IPS-18a (cell line): ENCODE results near the gene OGDH.

Experiments
- H3K27ac ChIP-seq: one replicate; pipeline ENCODE4 v1.5.1; 2013; ENCODE audit warnings: low read length
- H3K27me3 ChIP-seq: one replicate; pipeline ENCODE4 v1.6.1; 2013; ENCODE audit warnings: mild to moderate bottlenecking, low read length; ENCODE audit not compliant: control insufficient read depth, insufficient read depth
- H3K36me3 ChIP-seq: one replicate; pipeline ENCODE4 v1.6.1; 2013; ENCODE audit warnings: low read depth, low read length; ENCODE audit not compliant: control insufficient read depth
- H3K4me1 ChIP-seq: one replicate; pipeline ENCODE4 v1.6.1; 2013; ENCODE audit warnings: low read depth, low read length; ENCODE audit not compliant: control insufficient read depth
- H3K4me3 ChIP-seq: one replicate; pipeline ENCODE4 v1.5.1; 2013; ENCODE audit warnings: low read length
- H3K9ac ChIP-seq: one replicate; pipeline ENCODE4 v1.6.1; 2013; ENCODE audit warnings: mild to moderate bottlenecking, low read length, moderate library complexity
- H3K9me3 ChIP-seq: one replicate; pipeline ENCODE4 v1.6.1; 2013; ENCODE audit warnings: low read depth, low read length; ENCODE audit not compliant: control insufficient read depth

OGDH gene

GRCh38 chr7:44608916-44609648, 2.7 kb downstream of the OGDH start:
- H3K9me3 ChIP-seq: no peaks in the 10 kb centered on the region
- peaks cover 6% of the 10 kb centered on the region for H3K4me1 ChIP-seq
- no peak overlapping the region for H3K9ac ChIP-seq
- H3K27ac ChIP-seq: no peak overlapping the region
- no peaks in the 10 kb centered on the region for H3K27me3 ChIP-seq
- H3K4me3 ChIP-seq: no peak overlapping the region
- no peaks in the 10 kb centered on the region for H3K36me3 ChIP-seq

GRCh38 chr7:44609829-44610228, 3.4 kb downstream of the OGDH start:
- no peak overlapping the region for H3K9ac ChIP-seq
- peaks cover 6% of the 10 kb centered on the region for H3K4me1 ChIP-seq
- H3K4me3 ChIP-seq: no peak overlapping the region
- no peaks in the 10 kb centered on the region for H3K27me3 ChIP-seq
- H3K36me3 ChIP-seq: no peaks in the 10 kb centered on the region
- no peak overlapping the region for H3K27ac ChIP-seq
- H3K9me3 ChIP-seq: no peaks in the 10 kb centered on the region

GRCh38 chr7:44615149-44615611, 8.8 kb downstream of the OGDH start:
- Histone ChIP-seq H3K27me3 (no peaks in the 10 kb centered on the region), H3K9ac (no peak overlapping the region), H3K9me3 (no peaks in the 10 kb centered on the region), H3K4me3 (no peak overlapping the region), H3K36me3 (no peaks in the 10 kb centered on the region), H3K27ac (no peak overlapping the region), H3K4me1 (no peaks in the 10 kb centered on the region)

- no peak overlapping the region for H3K9ac ChIP-seq
- no peaks in the 10 kb centered on the region for H3K9me3 ChIP-seq
- no peaks in the 10 kb centered on the region for H3K27me3 ChIP-seq
- H3K36me3 ChIP-seq: no peaks in the 10 kb centered on the region
- H3K4me1 ChIP-seq: no peaks in the 10 kb centered on the region
- no peak overlapping the region for H3K4me3 ChIP-seq
- H3K27ac ChIP-seq: no peak overlapping the region
Observed at GRCh38 chr7:44615793-44616192, 9.4 kb downstream of the OGDH start.

GRCh38 chr7:44616545-44616944, 10.1 kb downstream of the OGDH start:
- Histone ChIP-seq H3K36me3 (no peaks in the 10 kb centered on the region), H3K4me1 (no peaks in the 10 kb centered on the region), H3K27me3 (no peaks in the 10 kb centered on the region), H3K9ac (no peak overlapping the region), H3K27ac (no peak overlapping the region), H3K4me3 (no peak overlapping the region), H3K9me3 (no peaks in the 10 kb centered on the region)

DNA sequence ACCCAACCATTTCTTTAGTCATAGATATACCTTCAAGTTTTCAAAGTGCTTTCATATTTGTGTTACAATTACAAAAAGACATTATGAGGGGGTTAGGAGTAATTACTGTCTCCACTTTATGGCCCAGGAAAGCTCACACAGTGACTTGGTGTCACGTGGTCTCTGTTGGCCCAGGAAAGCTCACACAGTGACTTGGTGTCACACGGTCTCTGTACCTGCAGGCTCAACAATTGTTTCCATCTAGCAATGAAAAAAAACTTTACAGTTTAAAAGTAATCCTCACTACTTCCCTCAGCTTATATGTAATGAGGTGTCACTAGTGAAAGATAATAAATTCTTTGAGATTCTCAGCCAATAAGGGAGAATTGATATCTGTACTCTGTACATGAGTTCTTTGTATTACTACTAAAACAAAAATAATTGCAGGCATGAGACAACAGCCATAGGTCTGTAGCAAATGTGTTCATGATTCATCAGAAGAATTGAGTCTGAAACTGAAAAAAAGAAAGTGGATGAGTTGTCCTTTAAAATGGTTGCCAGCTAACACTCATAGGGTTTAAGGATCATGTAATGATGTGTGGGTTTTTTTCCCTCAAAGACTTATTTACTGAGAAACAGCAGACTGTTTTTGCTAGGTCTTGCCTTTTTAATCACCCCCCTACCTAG, 10.9 kb downstream of the OGDH start:
- Histone ChIP-seq H3K36me3 (no peaks in the 10 kb centered on the region), H3K27me3 (no peaks in the 10 kb centered on the region), H3K9me3 (no peaks in the 10 kb centered on the region), H3K27ac (no peak overlapping the region), H3K4me1 (no peaks in the 10 kb centered on the region), H3K4me3 (no peak overlapping the region), H3K9ac (no peak overlapping the region)

- Histone ChIP-seq H3K9ac (no peak overlapping the region), H3K27ac (no peak overlapping the region), H3K4me1 (no peaks in the 10 kb centered on the region)
Observed at GRCh38 chr7:44618045-44618444, 11.6 kb downstream of the OGDH start.

GRCh38 chr7:44618753-44619152, 12.3 kb downstream of the OGDH start:
- Histone ChIP-seq H3K27me3 (no peaks in the 10 kb centered on the region), H3K4me3 (no peak overlapping the region), H3K27ac (no peak overlapping the region), H3K9ac (no peak overlapping the region), H3K4me1 (no peaks in the 10 kb centered on the region), H3K9me3 (no peaks in the 10 kb centered on the region), H3K36me3 (no peaks in the 10 kb centered on the region)

More at GRCh38 chr7:44618045-44618444, 11.6 kb downstream of the OGDH start:
- Histone ChIP-seq H3K9me3 (no peaks in the 10 kb centered on the region), H3K4me3 (no peak overlapping the region), H3K27me3 (no peaks in the 10 kb centered on the region), H3K36me3 (no peaks in the 10 kb centered on the region)

DNA sequence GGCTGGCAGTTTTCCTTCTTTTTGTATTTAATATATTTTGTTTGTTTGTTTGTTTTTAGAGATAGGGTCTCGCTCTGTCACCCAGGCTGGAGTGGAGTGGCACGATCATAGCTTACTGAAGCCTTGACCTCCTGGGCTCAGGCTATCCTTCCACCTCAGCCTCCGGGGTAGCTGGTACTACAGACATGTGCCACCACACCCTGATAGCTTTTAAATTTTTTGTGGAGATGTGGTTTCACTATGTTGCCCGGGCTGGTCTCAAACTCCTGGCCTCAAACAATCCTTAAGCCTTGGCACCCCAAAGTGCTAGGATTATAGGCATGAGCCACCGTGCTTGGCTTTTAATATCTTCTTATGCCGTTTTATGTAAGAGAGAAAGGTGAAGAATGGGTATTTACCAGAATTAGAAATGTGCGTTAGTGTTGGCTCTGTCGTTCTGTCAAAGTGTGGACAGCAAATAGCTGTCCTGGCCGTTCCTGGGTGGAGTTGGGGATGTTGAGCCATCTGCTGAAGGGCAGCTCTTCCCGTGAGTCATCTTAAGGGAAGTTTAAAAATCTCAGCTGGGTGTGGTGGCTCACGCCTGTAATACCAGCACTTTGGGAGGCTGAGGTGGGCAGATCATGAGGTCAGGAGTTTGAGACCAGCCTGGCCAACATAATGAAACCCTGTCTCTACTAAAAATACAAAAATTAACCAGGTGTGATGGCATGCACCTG, 14.8 kb downstream of the OGDH start:
- no peak overlapping the region for H3K27ac ChIP-seq
- H3K36me3 ChIP-seq: peaks cover 10% of the 10 kb centered on the region
- no peaks in the 10 kb centered on the region for H3K27me3 ChIP-seq
- no peak overlapping the region for H3K9ac ChIP-seq
- H3K4me3 ChIP-seq: no peak overlapping the region
- H3K9me3 ChIP-seq: no peaks in the 10 kb centered on the region
- no peaks in the 10 kb centered on the region for H3K4me1 ChIP-seq

DNA sequence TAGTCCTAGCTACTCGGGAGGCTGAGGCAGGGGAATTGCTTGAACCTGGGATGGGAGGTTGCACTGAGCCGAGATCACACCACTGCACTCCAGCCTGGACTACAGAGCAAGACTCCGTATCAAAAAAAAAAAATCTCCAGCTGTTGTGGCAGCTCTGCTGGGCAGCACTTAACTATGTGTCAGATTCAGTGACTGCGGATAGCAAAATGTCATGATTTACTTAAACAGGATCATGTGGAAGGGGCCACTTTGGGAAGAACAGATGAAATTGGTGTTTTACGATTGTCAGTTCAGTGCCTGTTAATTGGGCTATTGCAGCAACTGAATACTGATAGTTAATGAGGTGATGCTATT, 15.3 kb downstream of the OGDH start:
- Histone ChIP-seq H3K9ac (no peak overlapping the region), H3K4me3 (no peak overlapping the region), H3K36me3 (peaks cover 13% of the 10 kb centered on the region), H3K27ac (no peak overlapping the region), H3K27me3 (no peaks in the 10 kb centered on the region), H3K4me1 (no peaks in the 10 kb centered on the region), H3K9me3 (no peaks in the 10 kb centered on the region)

DNA sequence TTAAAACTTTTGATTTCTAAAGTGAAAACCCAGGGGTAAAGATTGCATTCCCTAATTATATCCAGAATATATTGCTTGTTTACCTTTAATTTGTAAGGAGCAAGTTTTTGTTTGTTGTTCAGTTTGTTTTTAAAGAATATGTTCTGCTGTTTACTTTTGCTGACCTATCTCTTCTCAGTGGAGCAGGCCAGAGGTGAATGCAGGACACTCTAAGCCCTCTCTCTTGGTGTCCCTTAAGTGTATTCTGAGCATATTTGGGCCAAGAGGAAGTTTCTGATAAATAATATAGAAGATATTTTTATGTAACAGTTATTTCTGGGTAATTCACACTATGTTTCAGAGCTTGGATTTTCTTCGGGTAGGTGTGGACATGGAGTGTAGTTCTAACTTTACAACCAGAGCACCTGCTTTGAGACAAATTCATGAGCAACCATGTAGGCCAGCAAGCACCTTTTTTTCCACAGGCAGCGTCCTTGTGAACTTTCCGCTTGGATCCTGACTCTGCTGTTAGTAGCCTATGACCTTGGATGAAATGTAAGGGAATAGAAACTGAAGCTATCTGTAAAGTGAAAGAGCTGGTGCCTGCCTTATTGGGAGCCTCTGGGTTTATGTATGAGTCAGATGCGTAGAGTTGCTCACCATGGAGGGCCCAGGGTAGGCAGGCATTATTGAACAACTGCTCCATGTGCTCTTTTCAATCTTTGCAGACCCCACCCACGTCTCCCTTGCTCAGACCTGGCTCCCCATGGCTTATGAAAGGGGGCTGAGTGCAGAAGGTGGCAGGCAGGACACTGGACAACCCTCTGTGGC, 16.1 kb downstream of the OGDH start:
- Histone ChIP-seq H3K4me1 (no peaks in the 10 kb centered on the region), H3K36me3 (peaks cover 13% of the 10 kb centered on the region), H3K9me3 (no peaks in the 10 kb centered on the region), H3K27me3 (no peaks in the 10 kb centered on the region), H3K4me3 (no peak overlapping the region), H3K9ac (no peak overlapping the region), H3K27ac (no peak overlapping the region)
